LNCaP clone FGC (cell line): ENCODE measurements around the gene PDIA5.

Experiments used
- DNase-seq: peaks from one replicate; pipeline ENCODE4 v3.0.0-alpha.2; 2011; ENCODE audit warnings: low read depth
- H3K4me3 ChIP-seq: 2 replicates; pipeline ENCODE4 v1.5.1; 2011; ENCODE audit warnings: mild to moderate bottlenecking, low read depth, low read length, control low read depth
- CTCF ChIP-seq: IDR thresholded peaks from 2 replicates; pipeline ENCODE4 v1.5.1; 2012; ENCODE audit warnings: mild to moderate bottlenecking; ENCODE audit not compliant: control insufficient read depth, insufficient read depth; ENCODE audit errors: extremely low read depth

The PDIA5 gene

DNA sequence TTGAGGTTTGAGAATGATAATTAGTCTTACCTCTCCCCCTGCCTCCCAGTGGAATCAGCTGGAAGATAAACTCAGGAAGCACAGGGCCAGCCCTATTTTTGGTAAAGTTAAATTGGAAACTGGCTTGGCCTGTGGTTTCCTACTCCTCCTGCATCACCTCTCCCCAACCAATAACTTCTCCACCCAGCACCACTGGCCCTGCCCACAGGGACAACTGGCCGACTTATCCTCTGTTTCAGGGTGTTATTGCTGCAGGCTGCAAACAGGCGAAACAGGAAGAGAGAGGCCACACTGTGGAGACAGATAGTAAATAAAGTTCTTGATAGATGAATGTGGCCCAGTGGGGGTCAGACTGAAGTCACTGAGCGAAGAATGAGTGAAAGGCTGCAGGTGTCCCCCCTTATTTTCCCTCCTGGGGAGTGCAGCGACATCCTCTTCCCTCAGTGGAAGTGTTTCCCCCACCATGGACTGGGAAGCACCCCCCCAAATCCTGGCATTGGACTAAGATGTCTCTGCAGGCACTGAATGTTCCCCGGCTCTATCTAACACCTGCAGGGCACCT is 47.1 kb downstream of the PDIA5 start:
- H3K4me3 ChIP-seq: no peak overlapping the region
- TF ChIP-seq CTCF: no peak
- no peak for DNase-seq

- DNase-seq: no peak
- no peak overlapping the region for H3K4me3 ChIP-seq
- TF ChIP-seq CTCF: no peak
Observed at GRCh38 chr3:123116116-123116515, 49.3 kb downstream of the PDIA5 start.

GRCh38 chr3:123119388-123119787 is 52.6 kb downstream of the PDIA5 start:
- no peak for DNase-seq
- TF ChIP-seq CTCF: no peak
- no peak overlapping the region for H3K4me3 ChIP-seq

- DNase-seq: no peak
- no peak overlapping the region for H3K4me3 ChIP-seq
- no peak for TF ChIP-seq CTCF
Observed at GRCh38 chr3:123119802-123120201, 53.0 kb downstream of the PDIA5 start.

DNA sequence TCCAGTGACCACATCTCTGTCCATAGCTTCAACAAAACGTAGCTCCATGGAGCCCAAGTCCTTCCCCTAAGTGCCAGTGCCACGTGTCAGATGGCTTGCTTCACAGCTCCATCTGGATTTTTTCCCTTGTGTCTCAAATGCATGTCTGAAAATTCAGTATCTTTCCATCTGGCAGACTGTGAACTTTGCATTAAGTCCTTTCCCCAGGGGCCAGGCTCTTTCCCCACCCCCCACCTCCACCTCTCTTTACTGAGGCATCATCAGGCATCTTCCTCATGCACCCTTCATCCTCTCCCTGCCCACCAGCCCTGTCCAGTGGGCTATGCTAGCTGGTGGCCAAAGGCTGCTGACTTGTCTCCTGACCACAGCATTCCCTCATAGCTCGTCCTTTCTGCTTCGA is 53.7 kb downstream of the PDIA5 start:
- TF ChIP-seq CTCF: no peak
- no peak overlapping the region for H3K4me3 ChIP-seq
- DNase-seq: no peak

DNA sequence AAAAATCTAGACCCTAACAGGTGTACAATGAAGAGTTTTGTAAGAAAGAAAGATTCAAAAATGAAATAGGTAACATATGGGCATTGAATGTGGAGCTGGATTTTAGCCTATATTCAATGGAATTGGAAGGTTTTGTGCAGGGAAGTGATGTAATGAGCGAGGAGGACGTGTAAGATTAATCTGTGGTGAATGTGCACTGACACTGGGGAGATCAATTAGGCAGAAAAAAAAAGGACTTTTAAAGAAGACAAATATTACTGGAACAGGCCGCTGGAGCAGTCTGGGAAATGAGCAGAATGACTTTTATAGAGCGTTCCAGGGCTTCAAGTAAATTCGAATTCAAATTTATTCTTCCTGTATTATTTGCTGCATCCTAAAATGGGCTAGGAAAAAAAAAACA is 55.2 kb downstream of the PDIA5 start:
- no peak for DNase-seq
- no peak overlapping the region for H3K4me3 ChIP-seq
- no peak for TF ChIP-seq CTCF
